Smooth muscle cell of the umbilical artery (primary cell): ENCODE results near the gene THRSP. TPM values are rescaled to one million over a fixed set of nuclear protein-coding genes. Genes with fewer than 3 reads are reported as not detected.

Source experiments
- total RNA-seq: library from RNA; depleted of rRNA; stranded (reverse); fragments of >200 nt; gene quantifications from 2 replicates; pipeline ENCODE4 v1.2.3, GENCODE V29; 2014

THRSP gene, protein sequence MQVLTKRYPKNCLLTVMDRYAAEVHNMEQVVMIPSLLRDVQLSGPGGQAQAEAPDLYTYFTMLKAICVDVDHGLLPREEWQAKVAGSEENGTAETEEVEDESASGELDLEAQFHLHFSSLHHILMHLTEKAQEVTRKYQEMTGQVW
- not detected in 2 replicates for total RNA-seq

DNA sequence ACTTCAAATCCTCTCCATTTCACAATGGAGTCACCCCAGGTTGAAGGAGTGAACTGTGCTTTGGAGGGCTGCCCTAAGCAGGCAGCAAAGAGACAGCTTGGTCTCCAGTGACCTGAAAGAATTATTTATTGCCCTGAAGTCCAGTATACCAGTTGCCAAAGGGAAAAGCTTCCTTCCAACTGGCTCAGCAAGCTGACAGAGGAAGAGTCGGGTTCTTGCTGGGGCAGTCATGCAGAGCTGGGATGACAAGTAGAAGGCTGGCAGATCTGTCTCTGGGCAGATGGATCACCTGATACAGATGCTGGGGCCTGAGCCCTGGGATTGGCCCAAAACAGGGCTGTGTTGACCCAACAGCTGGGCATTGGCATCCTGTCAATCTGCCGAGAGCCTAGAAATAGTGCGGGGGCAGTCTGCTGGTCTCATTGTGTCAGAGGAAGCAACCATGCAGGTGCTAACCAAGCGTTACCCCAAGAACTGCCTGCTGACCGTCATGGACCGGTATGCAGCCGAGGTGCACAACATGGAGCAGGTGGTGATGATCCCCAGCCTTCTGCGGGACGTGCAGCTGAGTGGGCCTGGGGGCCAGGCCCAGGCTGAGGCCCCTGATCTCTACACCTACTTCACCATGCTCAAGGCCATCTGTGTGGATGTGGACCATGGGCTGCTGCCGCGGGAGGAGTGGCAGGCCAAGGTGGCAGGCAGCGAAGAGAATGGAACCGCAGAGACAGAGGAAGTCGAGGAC, at the start of gene THRSP:
Gene THRSP, plus strand, starts transcription at position 422 of the 742 bp plus-strand sequence. Its CDS starts 21 bp downstream, at position 443.

DNA sequence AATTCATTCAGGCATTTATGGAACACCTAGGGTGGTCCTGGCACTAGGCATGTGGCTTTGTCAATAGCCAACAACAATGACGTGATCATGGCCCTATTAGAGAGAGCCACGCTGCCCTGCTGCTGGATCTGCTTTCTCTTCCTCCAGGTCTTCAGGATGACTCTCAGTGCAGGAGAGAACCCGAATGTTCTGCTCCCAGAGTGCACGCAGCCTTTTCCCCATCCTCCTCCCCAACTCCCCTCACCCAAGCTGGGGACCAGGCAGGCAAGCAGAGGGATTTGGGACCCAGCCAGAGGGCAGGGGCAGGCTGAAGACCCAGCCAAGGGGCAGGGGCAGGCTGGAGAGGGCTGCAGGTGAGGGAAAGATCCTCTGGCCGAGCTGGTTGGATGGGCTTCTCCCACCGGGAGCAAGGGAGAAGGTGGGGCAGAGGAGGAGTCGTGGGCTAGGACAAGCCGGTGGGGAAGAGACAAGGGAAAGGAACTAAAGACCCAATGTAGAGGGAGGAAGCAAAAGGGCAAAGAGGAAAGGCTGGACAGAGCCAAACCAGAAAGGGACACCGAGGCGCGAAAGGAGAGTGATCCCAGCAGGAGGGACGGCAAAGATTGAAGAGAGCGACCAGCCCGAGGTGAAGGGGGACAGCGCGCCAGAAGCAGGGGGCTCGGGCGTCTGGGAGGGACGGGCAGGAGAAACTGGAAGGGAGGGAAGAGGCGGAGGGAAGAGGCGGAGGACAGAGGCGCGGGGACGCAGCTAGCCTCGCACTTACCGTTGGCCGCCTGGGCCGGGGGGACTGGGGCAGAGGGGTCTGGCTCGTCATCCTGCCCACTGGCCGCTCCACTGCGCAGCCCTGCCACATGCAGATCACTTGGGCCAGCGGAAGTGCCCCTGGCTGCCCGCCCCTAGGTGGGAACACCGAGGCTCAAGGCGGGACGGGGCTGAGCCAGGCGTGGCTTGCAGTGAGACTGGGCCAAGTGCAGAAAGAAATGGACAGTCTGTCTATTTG, 41.0 kb upstream of the THRSP start, which contains the start of gene KCTD14:
Gene KCTD14, minus strand, starts transcription at position 880 of the 1,000 bp plus-strand sequence. Its CDS starts 27 bp downstream, at position 853.

GRCh38 chr11:78079232-78080083, 15.8 kb downstream of the THRSP start, which contains the start of gene NDUFC2:
Gene NDUFC2 (minus strand): TSS chr11:78079862. CDS start chr11:78079744, 118 bp downstream.

Other genes starting within 250 kb of the THRSP start
- 43.4 and 58.3 TPM in 2 replicates for gene RSF1, start 243.1 kb upstream of the THRSP start, total RNA-seq
- gene AAMDC, start 242.7 kb upstream of the THRSP start, total RNA-seq = 14.2 and 36.8 TPM in 2 replicates
- gene INTS4, start 69.2 kb upstream of the THRSP start, total RNA-seq = 34.7 and 38.4 TPM in 2 replicates
- gene KCTD14, start 40.6 kb upstream of the THRSP start, total RNA-seq = 0.30 and 0.42 TPM in 2 replicates
- gene NDUFC2, start 16.0 kb downstream of the THRSP start, total RNA-seq = 76.0 and 106 TPM in 2 replicates
- gene ALG8, start 75.8 kb downstream of the THRSP start, total RNA-seq = 33.1 and 38.6 TPM in 2 replicates
- gene KCTD21, start 124.8 kb downstream of the THRSP start, total RNA-seq = 7.4 and 10.1 TPM in 2 replicates
- gene USP35, start 125.1 kb downstream of the THRSP start, total RNA-seq = 10.1 and 17.9 TPM in 2 replicates